ENCODE data around the gene DLGAP1.

Gene DLGAP1

DNA sequence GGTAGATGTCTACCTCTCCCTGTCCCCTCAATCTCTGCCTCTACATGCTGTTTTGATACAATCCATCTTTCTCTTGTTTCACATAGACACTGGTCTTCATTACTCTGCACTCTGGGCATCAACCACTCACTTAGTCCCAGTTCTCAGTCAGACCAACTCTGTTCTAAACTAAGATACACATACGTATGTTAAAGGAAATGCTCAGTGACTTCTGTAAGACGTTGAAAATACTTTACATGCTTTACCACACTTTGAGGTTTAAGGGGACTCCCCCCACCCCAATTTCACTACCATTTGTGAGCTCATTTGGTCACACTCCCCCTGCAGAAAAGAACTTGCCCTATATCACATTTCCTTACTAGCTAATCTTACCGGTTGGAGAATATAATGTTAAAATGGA lies 507.7 kb downstream of the DLGAP1 start:
- TF ChIP-seq, protein P1, sequence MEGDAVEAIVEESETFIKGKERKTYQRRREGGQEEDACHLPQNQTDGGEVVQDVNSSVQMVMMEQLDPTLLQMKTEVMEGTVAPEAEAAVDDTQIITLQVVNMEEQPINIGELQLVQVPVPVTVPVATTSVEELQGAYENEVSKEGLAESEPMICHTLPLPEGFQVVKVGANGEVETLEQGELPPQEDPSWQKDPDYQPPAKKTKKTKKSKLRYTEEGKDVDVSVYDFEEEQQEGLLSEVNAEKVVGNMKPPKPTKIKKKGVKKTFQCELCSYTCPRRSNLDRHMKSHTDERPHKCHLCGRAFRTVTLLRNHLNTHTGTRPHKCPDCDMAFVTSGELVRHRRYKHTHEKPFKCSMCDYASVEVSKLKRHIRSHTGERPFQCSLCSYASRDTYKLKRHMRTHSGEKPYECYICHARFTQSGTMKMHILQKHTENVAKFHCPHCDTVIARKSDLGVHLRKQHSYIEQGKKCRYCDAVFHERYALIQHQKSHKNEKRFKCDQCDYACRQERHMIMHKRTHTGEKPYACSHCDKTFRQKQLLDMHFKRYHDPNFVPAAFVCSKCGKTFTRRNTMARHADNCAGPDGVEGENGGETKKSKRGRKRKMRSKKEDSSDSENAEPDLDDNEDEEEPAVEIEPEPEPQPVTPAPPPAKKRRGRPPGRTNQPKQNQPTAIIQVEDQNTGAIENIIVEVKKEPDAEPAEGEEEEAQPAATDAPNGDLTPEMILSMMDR (IDR thresholded peaks at IDR 0.05): no peak
- no peak for DNase-seq
- Mint-ChIP-seq H3K4me3 (no peak overlapping the region), H3K36me3 (ENCODE audit: low read depth) (no peaks in the 10 kb centered on the region), H3K27ac (no peak overlapping the region), H3K4me1 (no peaks in the 10 kb centered on the region), H3K9me3 (no peaks in the 10 kb centered on the region), H3K27me3 (ENCODE audit: low read depth, poor library complexity) (no peaks in the 10 kb centered on the region)

DNA sequence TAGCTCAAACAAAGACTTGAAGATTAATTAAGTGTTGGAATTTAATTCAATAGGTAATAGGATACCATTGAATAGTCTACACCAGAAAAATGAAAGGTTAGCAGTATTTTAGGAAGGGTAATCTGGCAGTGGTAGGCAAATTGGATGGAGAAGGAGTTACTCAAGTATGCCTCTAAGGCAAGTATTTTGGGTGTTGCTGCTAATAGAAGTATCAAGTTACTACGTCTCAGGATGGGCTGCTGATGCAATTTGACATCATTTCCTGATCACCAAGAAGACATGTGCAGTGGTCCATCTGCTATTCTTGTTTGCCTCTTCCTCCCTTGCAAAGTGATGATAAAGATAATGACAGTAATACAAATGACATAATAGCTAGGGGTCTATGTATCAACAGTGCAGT lies 519.8 kb downstream of the DLGAP1 start:
- Mint-ChIP-seq H3K27ac (no peak overlapping the region), H3K9me3 (no peaks in the 10 kb centered on the region), H3K36me3 (ENCODE audit: low read depth) (no peaks in the 10 kb centered on the region), H3K4me1 (peaks cover 36% of the 10 kb centered on the region), H3K4me3 (no peak overlapping the region), H3K27me3 (ENCODE audit: low read depth, poor library complexity) (peaks cover 6% of the 10 kb centered on the region)
- no peak for DNase-seq
- TF ChIP-seq, protein P1 (IDR thresholded peaks at IDR 0.05): no peak

DNA sequence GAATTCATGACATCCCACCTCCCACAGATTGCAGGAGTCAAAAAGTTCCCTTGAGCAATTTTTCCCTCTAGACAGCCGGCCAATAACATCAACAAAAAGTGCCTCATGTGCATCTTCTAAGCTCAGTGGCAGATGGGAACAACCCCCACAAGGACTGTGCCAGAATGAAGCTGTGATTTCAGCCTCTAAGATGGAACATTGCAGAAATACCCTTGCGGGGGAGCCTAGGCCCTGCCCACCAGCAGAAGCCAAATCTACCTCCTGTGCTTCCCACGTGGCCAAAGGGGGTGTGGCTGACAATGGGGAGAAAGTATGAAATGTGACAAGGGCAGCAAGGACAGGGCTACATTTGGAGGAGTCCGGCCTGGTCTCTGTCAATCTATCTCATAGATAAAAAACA lies 522.8 kb downstream of the DLGAP1 start:
- Mint-ChIP-seq H3K36me3 (ENCODE audit: low read depth) (no peaks in the 10 kb centered on the region), H3K27ac (no peak overlapping the region), H3K27me3 (ENCODE audit: low read depth, poor library complexity) (peaks cover 2% of the 10 kb centered on the region), H3K4me1 (peaks cover 36% of the 10 kb centered on the region), H3K4me3 (no peak overlapping the region), H3K9me3 (no peaks in the 10 kb centered on the region)
- TF ChIP-seq, protein P1 (IDR thresholded peaks at IDR 0.05): no peak
- no peak for DNase-seq

DNA sequence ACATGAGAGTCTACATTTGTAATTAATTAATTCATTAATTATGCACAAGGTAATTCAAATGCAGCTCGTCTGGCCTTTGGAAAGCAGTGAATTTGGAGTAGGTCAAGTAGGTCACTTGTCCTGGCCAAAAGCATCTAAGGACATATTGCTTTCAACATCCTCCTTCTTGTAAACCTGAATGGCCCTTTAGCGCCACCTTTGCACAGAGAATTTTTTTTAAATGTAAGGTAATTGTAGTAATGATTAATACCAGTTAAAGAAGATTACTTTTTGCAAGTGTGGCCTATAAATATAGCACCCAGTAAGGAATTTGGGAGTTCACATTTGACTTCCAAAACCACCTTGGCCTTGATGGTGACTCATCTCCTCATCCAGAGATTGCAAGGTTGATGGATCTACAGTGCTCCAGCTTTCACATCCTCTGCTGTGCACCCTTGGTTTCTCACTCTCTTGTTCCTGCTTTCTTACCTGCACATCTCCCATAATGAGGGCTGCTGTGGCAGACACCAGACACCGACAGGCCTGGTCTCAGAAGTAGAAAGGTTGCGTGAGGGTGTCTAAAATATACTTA lies 523.5 kb downstream of the DLGAP1 start:
- no peak overlapping the region for H3K27ac Mint-ChIP-seq
- H3K9me3 Mint-ChIP-seq: no peaks in the 10 kb centered on the region
- TF ChIP-seq, protein P1 (IDR thresholded peaks at IDR 0.05): no peak
- H3K36me3 Mint-ChIP-seq (ENCODE audit: low read depth): no peaks in the 10 kb centered on the region
- DNase-seq: no peak
- H3K4me1 Mint-ChIP-seq: peaks cover 36% of the 10 kb centered on the region
- peaks cover 2% of the 10 kb centered on the region for H3K27me3 Mint-ChIP-seq (ENCODE audit: low read depth, poor library complexity)
- no peak overlapping the region for H3K4me3 Mint-ChIP-seq

DNA sequence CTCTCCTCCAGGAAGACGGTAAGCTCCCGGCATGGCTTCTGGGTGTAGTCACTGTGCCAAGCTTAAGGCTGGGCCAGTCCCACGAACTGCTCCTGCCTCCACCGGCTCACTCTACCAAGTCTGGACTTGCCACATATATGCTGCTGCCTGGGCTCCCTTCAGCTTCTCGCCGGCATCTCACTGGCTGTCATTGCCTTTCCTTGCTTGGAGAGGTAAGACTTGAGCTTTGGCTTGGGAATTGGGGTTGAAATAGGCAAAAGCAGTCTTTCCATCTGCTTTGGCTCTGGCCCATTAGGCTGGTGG lies 524.1 kb downstream of the DLGAP1 start:
- Mint-ChIP-seq H3K9me3 (no peaks in the 10 kb centered on the region), H3K4me1 (peaks cover 29% of the 10 kb centered on the region), H3K4me3 (no peak overlapping the region), H3K27me3 (ENCODE audit: low read depth, poor library complexity) (peaks cover 2% of the 10 kb centered on the region), H3K27ac (no peak overlapping the region), H3K36me3 (ENCODE audit: low read depth) (no peaks in the 10 kb centered on the region)
- DNase-seq: no peak
- TF ChIP-seq, protein P1 (IDR thresholded peaks at IDR 0.05): no peak

DNA sequence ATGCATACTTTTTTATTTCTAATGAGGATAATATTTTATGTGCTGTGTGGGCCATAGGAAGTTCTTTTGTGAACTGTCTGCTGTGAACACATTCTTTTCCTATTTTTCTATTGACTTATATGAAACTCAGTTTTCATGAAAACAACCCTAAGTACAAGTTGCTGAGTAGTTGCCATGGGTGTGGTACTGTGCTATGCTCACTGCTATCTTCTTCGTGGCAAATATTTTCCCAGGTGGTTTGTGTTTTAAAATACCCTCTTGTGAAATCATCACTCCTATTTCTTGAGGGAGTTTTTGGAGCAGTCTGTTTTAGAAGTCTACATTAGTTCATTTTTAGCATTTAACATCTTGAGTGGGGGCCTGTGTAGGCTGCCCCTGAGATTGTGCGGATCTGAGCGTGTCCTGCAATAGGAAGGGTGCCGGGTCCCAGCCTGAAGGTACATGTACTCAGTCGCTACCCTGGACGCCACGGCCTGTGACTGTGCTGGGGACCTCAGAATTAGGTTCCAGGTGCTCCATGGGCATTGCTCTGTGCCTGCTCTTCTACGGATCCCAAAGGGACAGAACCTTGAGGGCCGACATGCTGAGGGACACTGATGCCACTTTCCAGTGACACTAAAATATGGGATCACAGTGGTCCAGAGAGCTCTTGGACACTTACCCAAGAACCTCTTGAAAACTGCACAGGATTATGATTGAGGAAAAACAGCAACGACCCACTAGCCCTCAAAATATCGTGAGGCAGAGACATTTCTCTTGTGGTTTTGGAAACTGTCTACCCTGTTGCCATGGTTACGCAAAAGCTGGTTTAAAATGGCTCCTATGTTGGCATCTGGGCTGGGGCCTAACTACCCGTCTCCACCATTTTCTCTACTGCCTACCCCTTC lies 524.7 kb downstream of the DLGAP1 start:
- Mint-ChIP-seq H3K36me3 (ENCODE audit: low read depth) (no peaks in the 10 kb centered on the region), H3K4me1 (peaks cover 25% of the 10 kb centered on the region), H3K27ac (no peak overlapping the region), H3K27me3 (ENCODE audit: low read depth, poor library complexity) (peaks cover 2% of the 10 kb centered on the region), H3K4me3 (no peak overlapping the region), H3K9me3 (no peaks in the 10 kb centered on the region)
- TF ChIP-seq, protein P1 (IDR thresholded peaks at IDR 0.05): no peak
- no peak for DNase-seq

Data from nephron progenitor cell (in vitro differentiated cells).